ENCODE measurements around the gene KCNJ10. TPM values are rescaled to one million over a fixed set of nuclear protein-coding genes. Genes with fewer than 3 reads are reported as not detected.

KCNJ10 gene
- total and polyA plus RNA-seq, 2 donors (not counting 3 experiments of a cell fraction or from before 2014, with no cell fraction given) = not detected

DNA sequence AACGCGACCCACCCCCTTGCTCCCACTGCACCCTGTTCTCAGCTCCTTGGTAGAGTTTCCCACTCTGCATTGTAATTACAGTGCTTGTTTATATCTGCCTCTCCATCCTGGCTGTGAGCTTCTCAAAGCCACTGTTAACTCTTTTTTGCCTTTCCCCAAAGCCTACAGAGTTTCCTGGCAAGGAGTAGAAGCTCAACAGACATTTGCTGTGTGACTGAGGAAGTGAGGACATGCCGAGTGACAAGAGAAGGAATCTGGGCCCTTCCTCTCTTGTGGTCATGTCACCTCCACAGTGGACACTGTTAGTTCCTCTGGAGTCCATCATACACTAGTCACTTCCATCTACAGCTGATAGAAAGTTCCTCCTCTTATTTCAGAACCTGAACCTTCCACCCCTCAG, 34.5 kb upstream of the KCNJ10 start:
- CTCF ChIA-PET = interaction anchor here (0.9 to 7.1 kb wide), 9 partner anchors 14 to 274 kb away, joined by 3 to 145 read pairs (median 9); no protein-coding TSS in a partner anchor
- Histone ChIP-seq H3K27ac (ENCODE audit: insufficient read depth, low read depth, low read length) (no peak overlapping the region), H3K27me3 (ENCODE audit: control insufficient read depth in 2 of 2, insufficient read depth in 2 of 2, low read length in 2 of 2) (peaks cover 30 to 44% of the 10 kb centered on the region in 2 experiments), H3K9me3 (replicated peaks; ENCODE audit: control insufficient read depth, insufficient read depth, low read length) (no peaks in the 10 kb centered on the region), H3K79me2 (ENCODE audit: control insufficient read depth, insufficient read depth, low read length) (no peaks in the 10 kb centered on the region), H2AFZ (ENCODE audit: low read depth, low read length) (no peak overlapping the region), H3K4me1 (ENCODE audit: control insufficient read depth, extremely low read depth, insufficient read depth, low read length) (no peaks in the 10 kb centered on the region), H3K9ac (replicated peaks; ENCODE audit: extremely low read depth, insufficient read depth, low read length) (no peak overlapping the region), H3K4me3 (replicated peaks in 1 of 3; ENCODE audit: insufficient read depth in 1 of 3, low read depth in 1 of 3, low read length in 3 of 3) (no peak overlapping the region), H3K4me2 (ENCODE audit: insufficient read depth, low read length) (no peak overlapping the region), H3K9me1 (replicated peaks; ENCODE audit: control insufficient read depth, extremely low read depth, insufficient read depth, low read length) (no peaks in the 10 kb centered on the region), H3K36me3 (ENCODE audit: control insufficient read depth in 2 of 2, extremely low read depth in 1 of 2, insufficient read depth in 2 of 2, low read length in 2 of 2) (no peaks in the 10 kb centered on the region), H4K20me1 (replicated peaks; ENCODE audit: control insufficient read depth, extremely low read depth, insufficient read depth, low read length) (no peaks in the 10 kb centered on the region)
- DNase-seq (ENCODE audit: low read depth, low spot score) (no peak), FAIRE-seq (no peak)
- no TSS peak for BruUV-seq (replicated peaks)
- TF ChIP-seq MYC (IDR thresholded peaks at IDR 0.05; ENCODE audit: low read depth, low read length) (no peak), POLR2AphosphoS5 (IDR thresholded peaks at IDR 0.05; ENCODE audit: insufficient read depth, low read depth, low read length) (no peak), JUN (IDR thresholded peaks at IDR 0.05; ENCODE audit: borderline replicate concordance, insufficient read depth, insufficient read length, low read depth) (no peak), GATA2 (IDR thresholded peaks at IDR 0.05; ENCODE audit: insufficient read depth, insufficient read length, low read depth, low read length) (no peak), POLR2A (IDR thresholded peaks at IDR 0.05; ENCODE audit: low read depth, low read length) (no peak), FOS (IDR thresholded peaks at IDR 0.05; ENCODE audit: borderline replicate concordance, insufficient read depth, low read length) (no peak), EZH2 (IDR thresholded peaks at IDR 0.05; ENCODE audit: borderline replicate concordance, low read depth, low read length, severe bottlenecking) (no peak)
- TF ChIP-seq, protein P1, sequence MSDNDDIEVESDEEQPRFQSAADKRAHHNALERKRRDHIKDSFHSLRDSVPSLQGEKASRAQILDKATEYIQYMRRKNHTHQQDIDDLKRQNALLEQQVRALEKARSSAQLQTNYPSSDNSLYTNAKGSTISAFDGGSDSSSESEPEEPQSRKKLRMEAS (IDR thresholded peaks at IDR 0.05; ENCODE audit: insufficient read depth, insufficient read length) = no peak
- TF ChIP-seq, protein P2, sequence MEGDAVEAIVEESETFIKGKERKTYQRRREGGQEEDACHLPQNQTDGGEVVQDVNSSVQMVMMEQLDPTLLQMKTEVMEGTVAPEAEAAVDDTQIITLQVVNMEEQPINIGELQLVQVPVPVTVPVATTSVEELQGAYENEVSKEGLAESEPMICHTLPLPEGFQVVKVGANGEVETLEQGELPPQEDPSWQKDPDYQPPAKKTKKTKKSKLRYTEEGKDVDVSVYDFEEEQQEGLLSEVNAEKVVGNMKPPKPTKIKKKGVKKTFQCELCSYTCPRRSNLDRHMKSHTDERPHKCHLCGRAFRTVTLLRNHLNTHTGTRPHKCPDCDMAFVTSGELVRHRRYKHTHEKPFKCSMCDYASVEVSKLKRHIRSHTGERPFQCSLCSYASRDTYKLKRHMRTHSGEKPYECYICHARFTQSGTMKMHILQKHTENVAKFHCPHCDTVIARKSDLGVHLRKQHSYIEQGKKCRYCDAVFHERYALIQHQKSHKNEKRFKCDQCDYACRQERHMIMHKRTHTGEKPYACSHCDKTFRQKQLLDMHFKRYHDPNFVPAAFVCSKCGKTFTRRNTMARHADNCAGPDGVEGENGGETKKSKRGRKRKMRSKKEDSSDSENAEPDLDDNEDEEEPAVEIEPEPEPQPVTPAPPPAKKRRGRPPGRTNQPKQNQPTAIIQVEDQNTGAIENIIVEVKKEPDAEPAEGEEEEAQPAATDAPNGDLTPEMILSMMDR (IDR thresholded peaks at IDR 0.05; ENCODE audit: extremely low read depth in 1 of 2, insufficient read depth in 1 of 2, low read depth in 1 of 2, low read length in 2 of 2) = no peak
- intact Hi-C loops (cut with micrococcal nuclease) = loop anchor here (10.0 kb wide), 1 partner anchor 500 kb away; no protein-coding TSS in a partner anchor
- POLR2A ChIA-PET = no interaction called here
- dilution Hi-C loops (cut with MboI; ENCODE audit: extremely low pct_ligation_motif_present, low sequenced_read_pairs) = no loop called here

Measured in endothelial cell of umbilical vein (primary cell).